HG02870 (cell line): ENCODE measurements around the gene NSUN3.

Experiments
- ATAC-seq: cut with Tn5 transposase; IDR thresholded peaks from one replicate; pipeline ENCODE4 v1.9.1; 2021; ENCODE audit warnings: mild to moderate bottlenecking, moderate library complexity; ENCODE audit not compliant: unreplicated experiment

Gene NSUN3

GRCh38 chr3:94176988-94177745, 114.3 kb downstream of the NSUN3 start:
- ATAC-seq = no peak
